Central memory CD4-positive, alpha-beta T cell (primary cell): ENCODE data around the gene TP63.
"Not testable (repeated sequence)": the region's sequence is repeated elsewhere in the genome, so short reads cannot be mapped to it uniquely, and the experiment has no call there.

Experiments
- DNase-seq: peaks from one replicate; pipeline ENCODE4 v3.0.0; 2022

Gene TP63

DNA sequence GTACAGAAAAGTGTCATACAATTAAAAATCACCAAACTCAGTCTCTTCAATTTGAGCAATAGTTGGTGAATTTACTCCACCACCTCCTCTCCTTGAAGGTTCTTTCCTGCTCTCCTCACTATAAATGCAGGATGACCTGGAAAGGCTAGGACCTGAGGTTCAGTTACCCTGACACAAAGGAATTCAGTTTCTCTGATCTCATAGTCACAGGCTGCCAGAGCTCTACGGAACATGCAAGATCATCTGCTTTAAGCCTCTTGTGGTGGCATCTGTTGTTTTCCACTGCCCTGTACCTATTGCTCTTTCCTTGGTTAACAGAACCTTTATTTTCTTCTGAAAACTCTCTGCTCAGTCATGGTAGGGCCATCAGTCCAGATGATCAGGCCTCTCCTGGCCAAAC, 4.9 kb upstream of the TP63 start:
- DNase-seq, result no peak

DNA sequence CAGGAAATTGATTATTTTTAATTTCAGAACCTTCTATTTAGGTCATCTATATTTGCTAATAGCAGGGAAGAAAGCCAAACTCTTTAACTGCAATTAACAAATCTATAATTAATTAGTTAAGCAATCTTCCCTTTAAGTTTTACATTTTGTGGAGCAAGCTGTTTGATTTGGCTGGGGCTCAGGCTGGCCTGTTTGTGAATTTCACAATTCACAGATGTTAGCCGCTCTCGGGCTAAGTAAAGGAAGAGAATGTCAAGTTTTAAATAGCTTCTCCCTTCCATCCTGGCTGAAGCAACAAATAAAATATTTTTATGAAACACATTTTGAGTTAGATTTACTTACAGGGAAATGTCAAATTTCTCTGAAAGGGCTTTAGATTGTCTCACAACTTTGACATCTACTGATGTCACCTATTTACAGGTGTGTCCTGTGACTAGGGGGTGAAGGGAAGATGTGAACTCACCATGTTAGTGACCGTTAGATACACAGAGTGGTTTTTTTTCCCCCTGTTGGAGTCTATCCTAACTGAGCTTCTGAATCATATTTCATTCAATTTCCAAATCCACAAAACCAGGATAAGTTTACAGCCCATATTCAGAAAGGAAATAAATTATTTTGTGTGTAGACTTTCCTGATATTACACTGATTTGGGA, 1.3 kb upstream of the TP63 start:
- no peak for DNase-seq

DNA sequence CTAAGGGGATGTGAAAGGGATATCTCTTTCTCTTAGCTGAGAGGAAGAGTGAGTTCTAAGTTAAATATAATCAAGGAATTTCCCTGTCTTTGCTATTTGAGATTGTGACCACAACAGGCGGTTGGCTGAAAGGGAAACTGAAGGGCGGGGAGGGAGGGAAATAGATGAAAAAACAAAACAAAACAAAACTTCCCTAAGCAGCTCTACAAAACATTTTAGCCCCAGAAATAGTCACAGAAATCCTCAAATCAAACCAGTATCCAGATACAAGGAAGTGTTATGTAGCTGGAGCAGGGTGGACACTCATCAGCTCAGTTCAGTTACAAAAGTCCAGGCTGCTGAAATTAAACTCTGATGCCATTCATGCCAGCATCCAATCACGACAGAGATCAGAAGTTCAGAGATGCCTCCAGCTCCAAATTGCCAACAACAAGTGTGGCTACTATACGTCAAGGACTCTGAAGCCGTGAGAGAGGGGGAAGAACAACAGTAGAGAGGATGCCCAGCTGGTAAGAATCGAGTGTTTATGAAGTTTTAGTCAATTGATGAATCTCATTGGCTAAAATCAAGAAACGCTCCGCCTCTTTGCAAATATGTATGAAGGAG, 319 bp upstream of the TP63 start:
- DNase-seq, result no peak

DNA sequence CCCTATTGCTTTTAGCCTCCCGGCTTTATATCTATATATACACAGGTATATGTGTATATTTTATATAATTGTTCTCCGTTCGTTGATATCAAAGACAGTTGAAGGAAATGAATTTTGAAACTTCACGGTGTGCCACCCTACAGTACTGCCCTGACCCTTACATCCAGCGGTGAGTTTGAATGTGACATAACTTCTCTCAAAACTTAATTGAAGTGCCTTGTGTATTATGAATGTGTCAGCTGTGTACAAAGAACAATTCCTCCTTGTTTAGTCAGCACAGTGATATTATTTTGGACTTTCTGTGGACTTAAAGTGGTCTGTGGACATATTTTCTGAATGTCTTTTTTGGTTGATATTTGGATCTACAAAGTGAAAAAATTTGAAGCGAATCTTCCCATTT, 220 bp downstream of the TP63 start:
- no peak for DNase-seq

DNA sequence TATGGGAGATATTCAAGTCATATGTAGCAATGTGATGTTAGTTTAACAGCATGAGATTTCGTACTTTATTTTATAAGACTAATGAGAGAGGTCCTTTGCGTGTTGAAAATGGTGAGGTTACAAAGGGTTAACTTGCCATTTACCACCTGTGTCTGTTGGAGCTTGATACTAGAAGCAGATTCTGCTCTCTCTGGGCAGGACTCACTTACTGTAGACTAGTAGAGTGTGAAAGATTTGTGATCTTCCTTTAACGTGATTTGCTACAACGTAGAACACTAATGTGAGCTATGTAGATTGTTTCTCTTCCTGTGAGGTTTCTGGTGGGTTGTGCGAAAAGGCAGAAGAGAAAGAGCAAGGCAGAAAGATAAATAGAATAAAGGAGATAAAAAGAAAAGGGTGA, 1.1 kb downstream of the TP63 start:
- no peak for DNase-seq

DNA sequence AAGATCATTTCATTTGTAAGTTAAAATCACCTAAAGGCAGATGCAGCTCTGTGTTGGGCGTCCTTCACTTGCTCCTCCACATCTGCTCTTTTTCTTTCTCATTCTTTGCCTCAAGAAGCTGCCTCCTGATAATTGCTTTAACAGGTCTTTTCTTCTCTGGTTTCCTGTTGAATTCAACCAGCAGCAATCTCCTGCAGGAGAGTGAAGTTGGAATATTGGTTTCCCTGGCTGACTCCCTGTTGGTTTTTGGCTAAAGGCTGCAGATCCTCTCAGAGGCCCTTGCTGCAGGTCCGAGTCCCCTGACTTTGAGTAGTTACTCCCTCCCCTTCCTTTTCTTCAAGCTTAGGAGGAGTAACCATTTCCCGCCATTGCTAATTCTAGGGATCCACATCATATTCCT, 4.2 kb downstream of the TP63 start:
- no peak for DNase-seq

DNA sequence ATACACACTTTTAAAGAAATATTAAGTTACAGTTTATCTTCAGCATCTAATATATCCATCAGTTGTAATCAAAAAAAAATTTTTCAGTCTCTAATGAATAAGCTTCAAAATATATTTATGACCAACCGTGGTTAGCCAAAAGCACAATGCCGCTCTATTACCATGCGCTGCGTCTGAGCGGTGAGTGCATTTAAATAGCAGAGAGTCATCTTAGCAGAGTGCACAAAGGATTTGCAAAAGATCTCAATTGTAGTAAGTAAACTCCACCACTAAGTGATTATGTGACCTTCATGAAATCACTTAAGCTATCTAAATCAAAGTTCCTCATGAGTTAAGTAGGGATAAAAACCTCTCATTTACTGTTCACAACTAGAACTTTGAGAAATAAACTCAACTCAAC, 4.9 kb downstream of the TP63 start:
- DNase-seq, result no peak

DNA sequence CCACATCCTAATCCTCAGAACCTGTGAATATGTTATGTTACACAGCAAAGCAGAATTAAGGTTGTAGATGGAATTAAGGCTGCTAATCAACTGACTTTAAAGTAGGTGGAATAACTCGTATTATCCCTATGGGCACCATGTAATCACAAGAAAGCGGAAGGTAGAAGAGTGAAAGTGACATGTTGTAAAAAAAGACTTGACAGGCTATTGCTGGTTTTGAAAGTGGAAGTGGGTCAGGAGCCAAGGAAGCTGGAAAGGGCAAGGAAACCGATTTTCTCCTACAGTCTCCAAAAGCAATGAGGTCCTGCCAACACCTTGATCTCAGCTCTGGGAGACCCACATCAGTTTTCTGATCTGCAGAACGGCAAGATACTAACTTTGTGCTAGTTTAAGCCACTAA, 6.6 kb downstream of the TP63 start:
- DNase-seq, result no peak

DNA sequence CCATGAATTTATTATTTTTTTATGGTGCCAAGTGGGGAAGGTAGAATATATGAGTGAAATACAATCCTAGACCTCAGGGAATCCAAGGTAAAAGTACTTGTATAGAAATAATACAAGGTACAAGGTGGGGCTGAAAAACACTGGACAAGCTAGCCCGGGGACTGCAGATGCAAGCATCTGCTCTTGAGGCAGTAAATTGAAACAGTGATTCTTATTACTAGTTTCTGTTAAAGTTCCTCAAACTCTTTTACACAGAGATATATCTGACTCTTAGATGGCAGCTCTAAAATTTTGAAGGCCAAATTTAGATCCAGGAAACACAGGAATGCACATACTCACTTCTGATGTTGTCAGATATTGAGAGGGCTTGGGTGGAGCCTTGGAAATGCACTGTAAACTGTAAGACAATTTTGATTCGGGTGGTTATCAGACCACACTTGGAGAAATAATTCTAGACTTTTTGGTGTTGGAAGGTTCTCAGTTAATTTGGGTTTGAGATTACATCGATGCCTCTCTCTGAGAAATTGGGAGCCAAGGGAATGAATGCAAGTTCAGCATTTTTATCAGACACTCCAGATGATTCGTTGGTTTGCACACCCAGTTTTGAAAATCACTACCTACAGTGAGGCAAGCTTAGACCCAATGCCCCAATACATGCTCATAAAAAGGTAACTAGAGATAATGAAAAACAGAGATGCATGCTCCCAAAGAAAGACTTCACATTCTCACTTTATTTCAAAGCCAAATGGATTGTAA, 7.3 kb downstream of the TP63 start:
- no peak for DNase-seq

DNA sequence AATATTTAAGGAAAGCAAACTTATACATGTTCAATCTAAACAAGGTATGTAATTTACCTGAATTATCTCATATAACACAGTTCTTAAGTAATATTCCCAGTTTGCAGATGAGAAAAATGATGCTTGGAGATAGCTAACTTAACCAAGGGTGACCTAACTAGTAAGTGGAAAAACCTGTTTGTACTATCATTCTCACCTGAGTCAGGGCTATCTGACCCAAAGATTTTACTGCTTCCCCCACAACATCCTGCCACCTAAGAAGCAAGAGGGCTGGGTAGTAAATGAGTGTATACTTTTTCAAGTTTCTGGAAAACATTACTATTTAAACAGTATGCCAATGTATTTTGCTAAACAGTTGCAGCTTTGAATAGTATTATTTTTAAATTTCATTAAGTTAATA, 10.6 kb downstream of the TP63 start:
- DNase-seq, result no peak

DNA sequence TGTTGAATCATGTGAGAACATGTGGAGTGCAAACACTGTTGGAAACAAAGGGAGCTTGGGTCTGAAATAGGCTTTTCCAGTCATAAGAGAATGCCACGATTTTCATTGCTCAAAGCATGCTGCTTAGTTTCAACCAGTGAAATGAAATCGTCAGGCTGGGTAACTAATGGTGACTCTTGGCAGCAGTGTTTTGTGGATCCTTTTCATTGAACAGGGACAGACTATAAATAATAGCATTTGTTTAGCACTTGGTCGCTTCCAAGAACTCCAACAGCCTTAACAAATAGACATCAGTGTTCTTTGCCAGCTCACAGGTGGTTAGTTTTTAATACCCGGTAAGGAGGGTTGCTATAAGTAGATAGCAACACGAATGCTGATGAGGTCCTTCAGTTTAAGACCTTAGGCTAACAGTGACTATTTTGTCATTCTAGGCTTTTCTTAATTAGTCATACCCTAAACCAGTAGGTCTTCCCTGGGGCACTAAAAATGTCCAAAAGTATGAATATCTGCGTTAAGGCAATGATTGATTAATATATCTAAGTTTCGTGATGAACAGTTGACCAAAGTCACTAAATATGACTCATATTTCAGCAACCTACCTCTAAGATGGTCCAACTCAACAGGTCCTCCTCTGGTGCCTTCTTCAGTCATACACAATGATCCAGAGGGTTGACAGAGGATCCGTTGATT, 15.8 kb downstream of the TP63 start:
- no peak for DNase-seq

DNA sequence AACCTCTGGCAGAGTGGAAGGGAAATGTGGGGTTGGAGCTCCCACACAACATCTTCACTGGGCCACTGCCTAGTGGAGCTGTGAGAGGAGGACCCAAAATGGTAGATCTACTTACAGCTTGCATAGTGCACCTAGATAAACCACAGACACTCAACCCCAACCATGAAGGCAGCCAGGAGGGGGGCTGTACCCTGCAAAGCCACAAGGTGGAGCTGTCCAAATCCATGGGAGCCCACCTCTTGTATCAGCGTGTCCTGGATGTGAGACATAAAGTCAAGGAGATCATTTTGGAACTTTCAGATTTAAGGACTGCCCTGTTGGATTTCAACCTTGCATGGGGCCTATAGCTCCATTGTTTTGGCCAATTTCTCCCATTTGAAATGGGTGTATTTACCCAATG, 20.9 kb downstream of the TP63 start:
- DNase-seq, result no peak

DNA sequence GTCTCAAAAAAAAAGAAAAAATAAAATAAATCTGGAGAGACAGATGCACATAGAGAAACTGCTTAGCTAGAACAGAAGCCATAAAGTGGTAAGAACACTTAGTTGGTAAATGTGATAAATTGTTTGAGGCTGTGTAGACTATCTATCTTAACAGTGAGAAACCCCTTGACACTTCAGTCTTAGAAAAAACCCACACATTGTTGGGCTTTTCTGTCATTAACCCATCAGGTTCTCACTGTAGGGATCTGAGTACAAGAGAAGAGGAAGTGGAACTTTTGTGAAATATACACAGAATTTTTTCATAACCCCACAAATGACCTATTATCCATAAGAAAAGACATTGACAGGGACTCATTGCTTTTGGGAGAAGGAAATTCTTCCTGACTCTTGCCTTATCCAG, 24.4 kb downstream of the TP63 start:
- DNase-seq, result no peak

DNA sequence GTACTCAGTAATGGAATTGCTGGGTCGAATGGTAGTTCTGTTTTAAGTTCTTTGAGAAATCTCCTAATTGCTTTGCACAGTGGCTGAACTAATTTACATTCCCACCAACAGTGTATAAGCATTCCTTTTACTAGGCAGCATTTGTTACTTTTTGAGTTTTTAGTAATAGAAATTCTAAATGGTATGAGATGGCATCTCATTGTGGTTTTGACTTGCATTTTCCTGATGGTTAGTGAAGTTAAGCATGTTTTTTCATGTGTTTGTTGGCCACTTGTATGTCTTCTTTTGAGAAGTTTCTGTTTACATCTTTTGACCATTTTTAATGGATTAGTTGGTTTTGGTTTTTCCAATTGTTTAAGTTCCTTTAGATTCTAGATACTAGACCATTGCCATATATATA, 28.4 kb downstream of the TP63 start:
- DNase-seq, result no peak

DNA sequence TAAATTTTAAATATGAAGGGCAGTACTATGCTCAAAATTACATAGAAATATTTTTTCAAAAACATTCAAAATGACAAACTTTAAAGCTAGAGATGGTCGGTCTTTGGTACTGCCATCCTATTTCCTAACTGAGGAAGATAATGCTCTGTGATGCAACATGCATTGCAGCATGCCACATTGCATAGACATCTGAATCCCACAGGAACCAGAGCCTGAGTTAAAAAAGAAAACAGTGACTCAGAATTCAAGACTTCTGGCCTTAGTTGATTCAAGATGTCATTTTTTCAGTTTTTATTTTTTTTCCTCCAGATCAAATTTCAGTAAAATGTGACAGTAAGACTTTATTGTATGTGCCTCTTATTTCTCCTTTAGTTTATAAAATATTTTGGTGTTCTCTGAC, 33.1 kb downstream of the TP63 start:
- no peak for DNase-seq

DNA sequence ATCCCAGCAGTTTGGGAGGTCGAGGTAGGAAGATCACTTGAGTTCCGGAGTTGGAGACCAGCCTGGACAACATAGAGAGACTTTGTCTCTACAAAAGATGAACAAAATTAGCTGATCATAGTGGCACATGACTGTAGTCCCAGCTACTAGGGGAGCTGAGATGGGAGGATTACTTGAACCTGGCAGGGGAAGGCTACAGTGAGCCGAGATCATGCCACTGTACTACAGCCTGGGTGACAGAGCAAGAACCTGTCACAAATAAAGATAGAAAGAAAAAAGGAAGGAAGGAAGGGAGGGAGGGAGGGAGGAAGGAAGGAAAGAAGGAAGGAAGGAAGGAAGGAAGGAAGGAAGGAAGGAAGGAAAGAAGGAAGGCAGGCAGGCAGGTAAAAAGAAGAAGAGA, 41.2 kb downstream of the TP63 start:
- DNase-seq, result not testable (repeated sequence)

DNA sequence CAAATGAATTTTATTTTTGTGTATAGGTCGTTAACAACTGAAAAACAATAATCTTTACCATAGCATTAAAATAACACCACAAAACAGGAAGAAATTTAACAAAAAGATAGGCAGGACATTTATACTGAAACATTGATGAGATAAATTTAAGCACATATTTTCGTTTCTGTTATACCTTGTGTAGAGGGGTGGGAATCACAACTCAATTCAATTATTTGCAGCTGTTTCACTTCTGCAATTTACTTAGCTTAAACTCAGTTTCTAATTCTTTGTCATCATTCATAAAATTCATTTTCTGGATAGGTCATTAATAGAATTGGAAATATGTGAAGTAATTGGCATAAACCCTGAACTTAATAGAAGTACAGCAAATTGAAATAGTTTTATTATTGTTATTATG, 42.3 kb downstream of the TP63 start:
- DNase-seq, result no peak

DNA sequence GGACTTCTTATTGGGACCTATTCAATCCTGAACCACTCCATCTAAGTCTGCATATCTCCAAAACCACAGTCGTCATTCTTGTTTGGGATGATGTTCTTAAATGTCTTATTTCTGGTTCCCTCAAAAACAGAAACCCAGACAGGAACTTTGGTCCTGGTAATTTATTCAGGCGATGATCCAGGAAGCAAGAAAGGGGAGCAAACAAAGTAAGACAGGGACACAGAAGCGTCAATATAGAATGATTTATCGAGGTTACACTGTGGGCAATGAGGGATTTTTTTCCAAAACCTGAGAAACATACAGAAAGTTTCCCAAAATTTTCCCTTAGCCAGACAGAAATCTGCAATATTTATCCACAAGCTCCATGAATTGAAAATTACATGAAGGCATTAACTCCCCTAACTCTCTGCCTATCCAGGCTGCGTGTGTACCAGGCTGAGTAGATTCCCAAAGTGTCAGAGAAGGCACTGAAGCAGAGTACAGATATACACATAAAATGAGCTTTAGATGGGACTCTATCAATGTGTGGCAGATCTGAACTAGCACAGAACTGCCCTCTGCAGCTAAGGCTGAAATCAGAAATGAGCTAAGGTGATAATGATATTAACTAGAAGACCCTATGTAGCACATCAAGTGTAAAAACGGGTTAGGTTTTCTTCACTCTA, 43.2 kb downstream of the TP63 start:
- DNase-seq, result no peak

DNA sequence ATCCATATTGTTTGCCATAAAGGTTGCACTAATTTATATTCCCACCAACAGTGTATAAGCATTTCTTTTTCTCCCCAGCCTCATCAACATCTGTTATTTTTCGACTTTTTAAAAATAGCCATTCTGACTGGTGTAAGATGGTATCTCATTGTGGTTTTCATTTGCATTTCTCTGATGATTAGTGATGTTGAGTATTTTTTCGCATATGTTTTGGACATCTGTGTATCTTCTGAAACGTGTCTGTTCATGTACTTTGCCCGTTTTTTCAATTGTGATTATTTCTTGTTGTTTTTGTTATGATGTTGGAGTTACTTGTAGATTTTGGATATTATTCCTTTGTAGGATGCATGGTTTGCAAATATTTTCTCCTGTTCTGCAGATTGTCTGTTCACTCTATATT, 46.5 kb downstream of the TP63 start:
- DNase-seq, result no peak

DNA sequence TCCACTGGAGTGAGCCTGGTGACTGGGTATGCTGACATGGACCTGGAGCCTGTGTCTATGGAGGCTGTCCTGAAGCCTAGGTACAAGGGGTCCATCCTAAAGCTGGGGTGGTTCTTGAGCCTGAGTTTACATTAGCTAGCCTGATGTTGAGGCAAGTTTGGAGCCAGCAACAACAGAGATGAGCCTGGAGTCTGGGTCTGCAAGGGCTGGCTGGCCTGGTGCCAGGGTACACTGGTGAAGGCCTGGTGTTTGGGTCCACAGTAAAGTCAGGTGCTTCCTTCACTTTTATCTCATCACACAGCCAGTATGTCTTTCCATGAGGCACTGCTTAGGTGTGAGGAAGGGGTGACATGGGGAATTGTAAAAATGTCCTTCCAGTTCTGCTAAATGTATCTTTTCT, 49.5 kb downstream of the TP63 start:
- no peak for DNase-seq

DNA sequence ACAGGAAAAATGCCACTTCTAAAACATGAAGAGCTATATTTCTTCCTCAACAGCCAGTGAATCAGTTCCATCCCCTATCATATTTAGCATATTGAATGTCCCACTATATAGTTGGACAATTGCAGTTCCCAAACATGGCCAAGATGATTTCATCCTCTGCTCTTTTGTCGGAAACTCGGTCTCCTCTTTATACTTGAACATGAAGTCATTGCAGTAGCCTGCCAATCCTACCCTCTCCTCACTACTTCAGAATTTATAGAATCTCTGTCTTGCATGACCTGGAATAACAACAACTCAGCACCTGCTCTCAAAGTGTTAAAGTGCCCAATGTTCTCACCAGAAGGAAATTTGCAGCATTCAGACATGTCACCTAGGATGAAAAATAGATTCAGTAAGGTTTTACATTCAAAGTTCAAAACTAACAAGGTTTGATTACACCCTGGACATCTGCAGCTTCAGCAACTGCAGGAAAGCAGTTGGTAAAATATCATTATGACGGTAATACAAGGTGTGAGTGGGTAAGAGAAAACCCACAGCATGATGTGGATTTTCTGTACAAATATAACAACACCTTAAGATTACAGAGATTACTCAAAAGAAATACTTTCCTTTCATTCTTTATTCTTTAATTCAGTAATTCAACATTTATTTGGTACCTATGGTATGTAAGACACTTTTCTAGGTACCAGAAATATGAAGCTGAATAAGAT, 52.5 kb downstream of the TP63 start:
- no peak for DNase-seq

DNA sequence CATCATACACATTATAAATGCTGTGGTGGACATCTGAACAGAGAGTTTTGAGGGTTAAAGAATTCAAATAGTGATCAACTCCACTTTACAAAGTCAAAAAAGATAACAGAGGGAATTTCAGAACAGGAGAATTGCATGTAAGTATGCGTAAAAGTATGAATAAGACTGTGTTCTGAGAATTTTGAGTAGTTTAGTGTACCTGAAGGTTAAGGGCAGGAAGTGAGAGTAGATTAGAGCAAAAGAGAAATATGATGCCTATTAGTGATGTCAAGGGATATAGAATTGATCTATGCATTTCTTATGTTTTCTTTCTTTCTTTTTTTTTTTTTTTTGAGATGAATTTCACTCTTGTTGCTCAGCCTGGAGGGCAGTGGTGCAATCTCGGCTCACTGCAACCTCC, 53.1 kb downstream of the TP63 start:
- DNase-seq, result no peak

DNA sequence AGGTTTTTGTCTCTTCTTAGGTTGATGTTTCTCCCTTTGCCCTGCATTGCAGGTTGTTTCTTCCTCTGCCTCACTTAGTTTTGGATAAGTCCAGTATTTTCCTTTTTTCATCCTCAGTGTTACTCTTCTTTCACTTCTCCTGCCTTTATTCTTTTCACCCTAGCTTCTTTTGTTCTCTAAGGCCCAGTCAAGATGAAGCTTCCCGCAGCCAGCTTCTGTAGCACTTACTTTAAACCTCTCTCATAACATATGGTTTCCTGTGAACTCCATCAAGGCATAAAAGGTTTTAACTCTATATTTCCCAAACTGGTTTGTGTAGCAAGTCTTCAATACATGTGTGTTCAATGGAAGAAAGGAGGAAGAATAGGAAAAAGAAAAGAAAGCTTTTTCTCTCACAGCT, 54.1 kb downstream of the TP63 start:
- no peak for DNase-seq
